Activated CD4-positive, alpha-beta T cell treated with anti-CD3 and anti-CD28 coated beads for 36 hours (primary cell): ENCODE measurements around the gene CAD. TPM values are rescaled to one million over a fixed set of nuclear protein-coding genes. Genes with fewer than 3 reads are reported as not detected.

Experiments used
- ATAC-seq: fragments of 200-7000 bp; cut with Tn5 transposase; one replicate; pipeline ENCODE4 v1.10.0; 2021; ENCODE audit warnings: mild to moderate bottlenecking, moderate library complexity
- CTCF ChIA-PET: fragments of 350-600 bp; sonication (Branson Sonifier 250); formaldehyde crosslinking; loops from one replicate; lab custom pipeline; 2021; ENCODE audit warnings: antibody characterized with exemption; lab: Charles Lee
- POLR2A ChIA-PET: fragments of 350-600 bp; sonication (Branson Sonifier 250); formaldehyde crosslinking; loops from one replicate; lab custom pipeline; 2021; ENCODE audit warnings: antibody characterized with exemption, inconsistent platforms; lab: Charles Lee
- DNase-seq: peaks from one replicate; pipeline ENCODE4 v3.0.0-alpha.2; 2020
- H3K27ac Mint-ChIP-seq: one replicate; pipeline ENCODE4 v1.8.0; 2021; ENCODE audit warnings: mixed read lengths
- H3K27me3 Mint-ChIP-seq: one replicate; pipeline ENCODE4 v1.8.0; 2021; ENCODE audit warnings: mixed read lengths
- H3K36me3 Mint-ChIP-seq: one replicate; pipeline ENCODE4 v1.8.0; 2021; ENCODE audit warnings: low read depth, mixed read lengths
- H3K4me1 Mint-ChIP-seq: one replicate; pipeline ENCODE4 v1.8.0; 2021; ENCODE audit warnings: mixed read lengths
- H3K4me3 Mint-ChIP-seq: one replicate; pipeline ENCODE4 v1.8.0; 2021; ENCODE audit warnings: mild to moderate bottlenecking, moderate library complexity, mixed read lengths
- H3K9me3 Mint-ChIP-seq: one replicate; pipeline ENCODE4 v1.8.0; 2021; ENCODE audit warnings: low read depth, mixed read lengths
- intact Hi-C, 2 experiments: fragments of 100-400 bp; cut with DNase I in 1 of 2; cut with micrococcal nuclease in 1 of 2; formaldehyde crosslinking; loops; one replicate each; pipeline versions ENCODE4 v1.14.2 to v1.15.1; 2022 to 2024; cut with DNase I, micrococcal nuclease
- total RNA-seq, 2 experiments: library from RNA; stranded (reverse); gene quantifications; one replicate each; pipeline ENCODE4 v1.2.3, GENCODE V29; 2021

CAD gene
- total RNA-seq, 2 experiments from 2014 or later = 107 to 147 TPM

DNA sequence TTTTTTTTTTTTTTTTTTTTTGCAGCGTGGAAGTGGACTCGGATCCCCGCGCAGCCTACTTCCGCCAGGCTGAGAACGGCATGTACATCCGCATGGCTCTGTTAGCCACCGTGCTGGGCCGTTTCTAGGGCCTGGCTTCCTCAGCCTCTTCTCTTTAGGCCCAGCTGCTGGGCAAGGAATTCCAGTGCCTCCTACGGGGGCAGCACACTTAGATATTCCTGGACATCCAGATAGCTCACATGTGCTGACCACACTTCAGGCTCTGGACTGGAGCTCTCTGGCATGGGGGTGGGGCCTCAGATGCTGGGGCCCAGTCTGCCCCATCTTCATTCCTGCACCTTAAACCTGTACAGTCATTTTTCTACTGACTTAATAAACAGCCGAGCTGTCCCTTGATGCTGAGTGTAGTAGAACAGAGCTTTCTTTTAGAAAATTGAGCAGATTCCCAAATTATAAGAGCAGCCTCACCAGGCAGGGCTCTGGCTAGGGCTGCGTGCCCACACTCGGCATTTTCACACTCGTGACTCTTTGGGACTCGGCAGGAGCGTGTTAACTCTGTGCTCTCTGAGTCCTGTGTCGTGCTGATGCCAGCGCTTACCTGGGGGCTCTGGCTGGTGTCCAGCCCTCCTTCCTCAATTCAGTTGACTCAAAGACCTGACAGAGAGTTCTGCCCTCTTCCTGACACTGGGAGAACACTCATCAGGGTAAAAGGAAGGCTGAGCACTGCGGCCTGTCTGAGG is 26.4 kb downstream of the CAD start:
- ChIA-PET CTCF (interaction anchor here (0.6 kb wide), 1 partner anchor 60 kb away, joined by 3 read pairs; no protein-coding TSS in a partner anchor), POLR2A (no interaction called here)
- DNase-seq (no peak), ATAC-seq (no peak)
- H3K4me1 Mint-ChIP-seq = no peaks in the 10 kb centered on the region
- peaks cover 45% of the 10 kb centered on the region for H3K36me3 Mint-ChIP-seq
- H3K9me3 Mint-ChIP-seq = no peaks in the 10 kb centered on the region
- no peak overlapping the region for H3K4me3 Mint-ChIP-seq
- intact Hi-C loops = no loop called here
- H3K27me3 Mint-ChIP-seq = no peaks in the 10 kb centered on the region
- no peak overlapping the region for H3K27ac Mint-ChIP-seq

DNA sequence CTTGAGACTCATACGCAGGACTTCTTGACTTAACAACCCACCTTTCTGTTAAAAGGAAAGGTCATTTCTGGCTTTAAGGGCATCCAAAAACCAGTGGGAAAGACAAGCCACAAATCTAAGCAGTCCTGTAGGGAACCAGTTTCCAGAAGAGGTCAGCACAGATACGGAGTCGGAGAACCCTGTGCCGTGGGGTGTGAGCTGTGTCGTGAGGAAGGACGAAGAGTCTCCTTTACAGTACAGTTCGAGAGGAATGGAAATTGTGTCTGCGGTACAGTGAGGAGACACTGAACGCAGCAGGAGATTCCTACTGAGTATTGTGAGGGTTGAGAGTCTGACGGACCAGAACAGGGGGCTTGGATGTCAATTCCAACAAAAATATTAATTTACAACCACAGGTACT is 27.9 kb downstream of the CAD start:
- H3K9me3 Mint-ChIP-seq = no peaks in the 10 kb centered on the region
- CTCF ChIA-PET = interaction anchor here (2.0 kb wide), 1 partner anchor 35 kb away, joined by 8 read pairs; no protein-coding TSS in a partner anchor

DNA sequence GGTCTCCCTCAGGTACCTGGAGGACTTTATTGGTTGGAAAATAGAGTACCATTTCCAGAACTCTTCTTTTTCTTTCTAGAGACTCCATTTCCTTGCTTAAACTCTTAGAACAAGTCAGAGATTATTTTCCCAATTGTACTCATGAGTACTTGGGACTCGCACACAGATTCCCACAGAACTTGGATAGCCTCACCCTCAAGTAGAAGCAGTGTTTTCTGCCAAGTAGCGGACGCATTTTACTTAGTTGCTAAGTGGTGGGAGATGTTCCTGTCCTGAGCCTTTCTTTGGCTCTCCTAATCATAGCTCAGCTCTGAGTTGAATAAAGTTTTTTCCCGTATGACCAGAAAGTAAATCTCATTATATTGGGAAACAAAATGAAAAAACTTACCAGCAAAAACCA is 28.5 kb downstream of the CAD start:
- Mint-ChIP-seq H3K9me3 (no peaks in the 10 kb centered on the region), H3K36me3 (peaks cover 29% of the 10 kb centered on the region), H3K4me1 (peaks cover 2% of the 10 kb centered on the region), H3K4me3 (no peak overlapping the region), H3K27ac (no peak overlapping the region), H3K27me3 (peaks cover 2% of the 10 kb centered on the region)
- ChIA-PET POLR2A (no interaction called here), CTCF (interaction anchor here (2.0 kb wide), 1 partner anchor 34 kb away, joined by 8 read pairs; no protein-coding TSS in a partner anchor)
- intact Hi-C loops = no loop called here
- ATAC-seq = no peak
- DNase-seq = no peak

More for the DNA sequence above, 27.9 kb downstream of the CAD start:
- intact Hi-C loops = no loop called here
- POLR2A ChIA-PET = no interaction called here
- H3K4me3 Mint-ChIP-seq = no peak overlapping the region
- DNase-seq (no peak), ATAC-seq (no peak)
- H3K36me3 Mint-ChIP-seq = peaks cover 35% of the 10 kb centered on the region
- H3K27me3 Mint-ChIP-seq = no peaks in the 10 kb centered on the region
- H3K4me1 Mint-ChIP-seq = no peaks in the 10 kb centered on the region
- no peak overlapping the region for H3K27ac Mint-ChIP-seq

DNA sequence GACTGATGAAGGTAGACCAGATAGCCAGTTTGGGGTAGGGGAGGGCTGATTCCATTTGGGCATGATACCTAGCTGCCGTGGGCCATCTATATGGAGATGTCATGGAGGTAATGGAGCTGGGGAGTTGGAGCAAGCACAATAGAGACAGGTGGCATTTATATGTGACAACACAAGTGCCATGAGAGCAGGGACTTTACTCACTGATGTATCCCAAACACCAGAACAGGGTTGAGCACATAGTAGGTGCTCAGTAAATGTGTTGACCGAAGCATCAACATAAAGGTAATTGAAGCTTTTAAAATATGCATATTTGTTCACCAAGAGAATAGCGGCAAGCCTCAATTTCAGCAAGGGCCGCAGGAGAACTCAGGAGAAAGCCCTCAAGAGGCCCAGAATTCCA is 30.7 kb downstream of the CAD start:
- DNase-seq = no peak
- Mint-ChIP-seq H3K9me3 (no peaks in the 10 kb centered on the region), H3K4me1 (peaks cover 2% of the 10 kb centered on the region), H3K27ac (no peak overlapping the region), H3K27me3 (peaks cover 2% of the 10 kb centered on the region), H3K36me3 (peaks cover 9% of the 10 kb centered on the region), H3K4me3 (no peak overlapping the region)
- intact Hi-C loops = no loop called here
- CTCF ChIA-PET = interaction anchor here (0.7 to 3.2 kb wide), 5 partner anchors 31 to 376 kb away, joined by 3 to 32 read pairs (median 12); partner anchors contain the start of gene TRIM54
- no peak for ATAC-seq
- POLR2A ChIA-PET = interaction anchor here (1.0 kb wide), 1 partner anchor 32 kb away, joined by 5 read pairs; no protein-coding TSS in a partner anchor

GRCh38 chr2:27249159-27249890 is 32.2 kb downstream of the CAD start:
- intact Hi-C loops = no loop called here

DNA sequence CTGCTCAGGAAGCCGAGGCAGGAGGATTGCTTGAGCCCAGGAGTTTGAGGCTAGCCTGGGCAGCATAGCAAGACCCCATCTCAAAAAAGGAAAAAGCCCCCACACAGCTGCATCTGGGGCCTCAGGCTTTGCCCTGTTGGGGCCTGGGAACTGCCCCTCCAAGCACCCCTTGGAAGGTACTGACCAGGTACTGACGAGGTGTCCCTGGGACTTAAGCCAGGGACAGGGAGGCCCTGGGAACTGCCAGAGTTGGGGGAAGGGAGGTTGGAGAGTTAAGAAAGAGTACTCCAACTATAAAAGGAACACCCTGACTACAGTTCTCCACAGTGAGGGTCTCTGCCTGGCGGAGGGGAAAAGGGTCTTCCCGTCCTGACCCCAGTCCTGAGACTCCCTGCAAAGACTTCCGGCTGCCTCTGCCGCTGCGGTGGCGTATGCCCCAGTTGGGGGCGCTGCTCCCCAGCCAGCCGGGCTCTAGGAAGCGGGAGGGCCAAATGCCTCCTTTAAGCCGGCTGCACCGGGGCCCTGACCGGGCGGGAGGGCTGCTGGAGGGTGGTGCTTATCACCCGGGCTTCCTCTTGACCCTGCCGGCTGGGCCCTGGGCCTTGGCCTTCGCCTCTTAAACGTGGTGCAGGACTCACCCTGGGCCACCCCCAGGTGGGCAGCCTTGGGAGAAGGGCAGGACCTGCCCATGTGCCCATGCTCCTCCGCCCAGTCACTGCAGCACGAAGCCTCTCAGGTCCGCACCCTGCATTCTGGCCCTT is 32.9 kb downstream of the CAD start:
- Mint-ChIP-seq H3K36me3 (no peaks in the 10 kb centered on the region), H3K27ac (no peak overlapping the region), H3K27me3 (peaks cover 4% of the 10 kb centered on the region), H3K9me3 (no peaks in the 10 kb centered on the region), H3K4me3 (no peak overlapping the region), H3K4me1 (peaks cover 2% of the 10 kb centered on the region)
- POLR2A ChIA-PET = no interaction called here
- intact Hi-C loops = loop anchor here (1.0 to 5.0 kb wide), 3 partner anchors 30 to 53 kb away; no protein-coding TSS in a partner anchor
- peak; percentile 83 for DNase-seq
- CTCF ChIA-PET = interaction anchor here (0.7 to 3.9 kb wide), 13 partner anchors 10 to 288 kb away, joined by 3 to 37 read pairs (median 4); partner anchors contain the start of gene TRIM54
- peak; percentile 93 for ATAC-seq

More at GRCh38 chr2:27249159-27249890, 32.2 kb downstream of the CAD start:
- Mint-ChIP-seq H3K27ac (no peak overlapping the region), H3K4me3 (no peak overlapping the region), H3K4me1 (peaks cover 2% of the 10 kb centered on the region), H3K36me3 (peaks cover 2% of the 10 kb centered on the region), H3K9me3 (no peaks in the 10 kb centered on the region), H3K27me3 (peaks cover 2% of the 10 kb centered on the region)
- ATAC-seq (no peak), DNase-seq (no peak)
- CTCF ChIA-PET = interaction anchor here (0.5 to 3.2 kb wide), 13 partner anchors 9 to 596 kb away, joined by 3 to 32 read pairs (median 4); partner anchors contain the start of gene TRIM54
- POLR2A ChIA-PET = interaction anchor here (1.0 kb wide), 1 partner anchor 30 kb away, joined by 5 read pairs; no protein-coding TSS in a partner anchor

GRCh38 chr2:27250652-27251379 is 33.6 kb downstream of the CAD start:
- ATAC-seq (no peak), DNase-seq (no peak)
- Mint-ChIP-seq H3K27ac (no peak overlapping the region), H3K27me3 (peaks cover 10% of the 10 kb centered on the region), H3K4me1 (peaks cover 2% of the 10 kb centered on the region), H3K4me3 (no peak overlapping the region), H3K36me3 (no peaks in the 10 kb centered on the region), H3K9me3 (no peaks in the 10 kb centered on the region)
- CTCF ChIA-PET = interaction anchor here (0.6 to 3.9 kb wide), 7 partner anchors 16 to 113 kb away, joined by 3 to 37 read pairs (median 6); partner anchors contain the start of gene TRIM54
- intact Hi-C loops = loop anchor here (1.0 to 5.0 kb wide), 3 partner anchors 29 to 52 kb away; no protein-coding TSS in a partner anchor
- POLR2A ChIA-PET = interaction anchor here (1.0 kb wide), 1 partner anchor 53 kb away, joined by 6 read pairs; no protein-coding TSS in a partner anchor

- Mint-ChIP-seq H3K4me1 (peaks cover 2% of the 10 kb centered on the region), H3K36me3 (no peaks in the 10 kb centered on the region), H3K27ac (no peak overlapping the region), H3K27me3 (peaks cover 13% of the 10 kb centered on the region), H3K9me3 (no peaks in the 10 kb centered on the region), H3K4me3 (no peak overlapping the region)
- ATAC-seq (no peak), DNase-seq (no peak)
- POLR2A ChIA-PET = interaction anchor here (1.0 kb wide), 1 partner anchor 52 kb away, joined by 6 read pairs; no protein-coding TSS in a partner anchor
- intact Hi-C loops = loop anchor here in 1 of 2 experiments (5.0 kb wide), 1 partner anchor 51 kb away; no protein-coding TSS in a partner anchor
- CTCF ChIA-PET = interaction anchor here (1.3 to 3.9 kb wide), 3 partner anchors 29 to 51 kb away, joined by 3 to 37 read pairs (median 14); partner anchors contain the start of gene TRIM54
Measured at GRCh38 chr2:27251766-27252165, 34.6 kb downstream of the CAD start.

DNA sequence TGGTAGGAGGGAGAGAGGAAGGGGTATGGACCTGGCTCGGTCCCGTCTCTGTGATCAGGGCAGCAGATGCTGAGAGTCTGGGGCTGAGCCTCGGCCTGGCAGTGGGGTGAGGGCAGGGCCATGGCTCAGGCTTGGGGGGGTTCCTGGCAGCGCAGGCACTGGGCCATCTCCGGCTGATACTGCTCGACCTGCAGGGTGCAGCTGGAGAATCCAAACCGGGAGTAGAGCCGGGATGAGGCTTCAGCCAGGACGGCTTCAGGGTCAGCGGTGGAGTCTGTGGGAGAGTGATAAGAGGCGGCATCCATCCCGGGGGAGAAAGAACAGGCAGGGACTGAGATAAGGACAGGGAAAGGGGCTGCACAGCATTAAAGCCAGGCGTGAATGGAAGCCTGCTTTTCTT is 38.0 kb downstream of the CAD start:
- Mint-ChIP-seq H3K4me1 (peaks cover 2% of the 10 kb centered on the region), H3K27ac (no peak overlapping the region), H3K36me3 (no peaks in the 10 kb centered on the region), H3K27me3 (peaks cover 27% of the 10 kb centered on the region), H3K4me3 (no peak overlapping the region), H3K9me3 (no peaks in the 10 kb centered on the region)
- ChIA-PET CTCF (interaction anchor here (0.9 to 1.5 kb wide), 3 partner anchors 19 to 48 kb away, joined by 3 read pairs; no protein-coding TSS in a partner anchor), POLR2A (no interaction called here)
- DNase-seq (no peak), ATAC-seq (no peak)
- intact Hi-C loops = no loop called here

DNA sequence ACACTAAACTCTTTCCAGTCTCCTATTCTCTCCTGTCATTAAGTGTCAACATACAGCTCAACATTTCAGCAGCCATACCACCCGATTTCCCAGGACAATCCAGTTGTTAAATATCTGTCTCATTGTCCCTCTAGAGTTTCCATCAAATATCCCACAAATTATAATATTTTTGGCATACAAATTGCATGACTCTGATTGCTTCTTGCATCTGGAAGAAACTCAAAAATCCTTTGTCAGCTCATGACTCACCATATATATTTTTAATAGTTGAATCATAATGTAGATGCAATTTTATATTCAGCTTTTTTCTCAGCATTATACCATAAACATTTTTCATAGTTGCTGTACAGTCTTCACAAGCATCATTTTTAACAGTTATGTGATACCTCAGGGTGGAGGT is 38.5 kb downstream of the CAD start:
- H3K9me3 Mint-ChIP-seq = no peaks in the 10 kb centered on the region
- intact Hi-C loops = no loop called here
- H3K4me3 Mint-ChIP-seq = no peak overlapping the region
- peaks cover 30% of the 10 kb centered on the region for H3K27me3 Mint-ChIP-seq
- no peaks in the 10 kb centered on the region for H3K4me1 Mint-ChIP-seq
- DNase-seq (no peak), ATAC-seq (no peak)
- no peak overlapping the region for H3K27ac Mint-ChIP-seq
- POLR2A ChIA-PET = no interaction called here
- H3K36me3 Mint-ChIP-seq = no peaks in the 10 kb centered on the region
- CTCF ChIA-PET = interaction anchor here (0.9 to 1.5 kb wide), 3 partner anchors 18 to 48 kb away, joined by 3 read pairs; no protein-coding TSS in a partner anchor
